SH-SY5Y (cell line): ENCODE measurements around the gene GREB1.

ENCODE experiments used
- GATA2 ChIP-seq: IDR thresholded peaks from 2 replicates; pipeline ENCODE4 v1.6.1; 2011; ENCODE audit warnings: mild to moderate bottlenecking, low read depth, low read length
- GATA3 ChIP-seq: IDR thresholded peaks from 2 replicates; pipeline ENCODE4 v1.6.1; 2011; ENCODE audit warnings: low read depth, mild to moderate bottlenecking, low read length, moderate library complexity

GRCh38 chr2:11624893-11625292 lies 91.0 kb downstream of the GREB1 start:
- no peak for TF ChIP-seq GATA2
- TF ChIP-seq GATA3: no peak
